ENCODE results near the gene SLC16A8.

The SLC16A8 gene

DNA sequence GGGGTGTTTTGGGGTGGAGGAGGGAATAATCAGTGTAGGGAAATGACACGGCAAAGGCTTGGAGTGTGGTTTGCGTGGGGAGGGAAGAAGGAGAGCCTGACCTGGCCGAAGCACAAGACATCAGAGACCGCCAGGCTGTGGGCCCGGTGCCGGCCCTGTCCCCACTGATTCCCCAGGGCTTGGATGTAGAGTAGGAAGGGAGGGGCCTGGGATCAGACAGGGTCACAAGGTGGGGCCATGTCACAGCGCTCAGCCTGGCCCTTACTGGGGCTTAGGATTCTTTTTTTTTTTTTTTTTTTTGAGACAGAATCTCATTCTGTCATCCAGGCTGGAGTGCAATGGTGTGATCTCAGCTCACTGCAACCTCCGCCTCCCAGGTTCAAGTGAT, 17.0 kb downstream of the SLC16A8 start:
- Mint-ChIP-seq H3K9me3 (no peaks in the 10 kb centered on the region), H3K27me3 (ENCODE audit: low read depth) (no peaks in the 10 kb centered on the region), H3K36me3 (ENCODE audit: low read depth) (no peaks in the 10 kb centered on the region), H3K4me3 (no peak overlapping the region), H3K27ac (no peak overlapping the region), H3K4me1 (ENCODE audit: low read depth) (no peaks in the 10 kb centered on the region)
- DNase-seq (ENCODE audit: low spot score): no peak

DNA sequence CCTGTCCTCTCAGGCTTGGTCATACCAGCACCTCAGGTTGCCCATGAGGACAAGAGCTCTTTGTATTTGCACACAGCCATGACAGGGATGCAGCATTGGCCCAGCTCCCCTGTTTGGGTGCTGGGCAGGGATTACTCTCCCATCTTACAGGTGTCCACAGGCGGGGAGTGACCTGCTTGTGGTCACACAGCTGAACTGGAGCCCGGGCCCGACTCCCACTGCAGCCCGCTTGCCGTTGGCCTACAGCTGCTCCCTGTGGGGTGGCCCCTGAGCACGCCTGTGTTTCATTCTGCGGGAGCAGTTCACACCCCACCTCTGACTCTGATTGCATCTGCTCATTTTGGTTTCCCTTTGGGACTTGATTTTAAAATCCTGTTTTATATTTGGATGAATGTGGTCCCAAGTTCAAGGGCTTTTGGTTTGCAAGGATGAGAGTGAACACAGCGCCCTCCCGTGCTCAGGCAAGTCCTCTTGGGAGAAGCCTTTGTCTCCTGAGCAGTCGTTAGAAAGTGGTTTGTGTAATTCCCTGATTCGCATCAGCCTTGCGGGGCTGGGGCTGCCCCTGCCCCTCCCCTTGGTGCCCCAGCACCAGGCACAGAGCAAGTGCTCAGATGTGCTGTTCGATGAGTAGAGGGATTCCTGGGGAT, 17.5 kb downstream of the SLC16A8 start:
- H3K27ac Mint-ChIP-seq: no peak overlapping the region
- no peaks in the 10 kb centered on the region for H3K4me1 Mint-ChIP-seq (ENCODE audit: low read depth)
- no peaks in the 10 kb centered on the region for H3K27me3 Mint-ChIP-seq (ENCODE audit: low read depth)
- no peaks in the 10 kb centered on the region for H3K36me3 Mint-ChIP-seq (ENCODE audit: low read depth)
- DNase-seq (ENCODE audit: low spot score): no peak
- H3K4me3 Mint-ChIP-seq: no peak overlapping the region
- H3K9me3 Mint-ChIP-seq: no peaks in the 10 kb centered on the region

DNA sequence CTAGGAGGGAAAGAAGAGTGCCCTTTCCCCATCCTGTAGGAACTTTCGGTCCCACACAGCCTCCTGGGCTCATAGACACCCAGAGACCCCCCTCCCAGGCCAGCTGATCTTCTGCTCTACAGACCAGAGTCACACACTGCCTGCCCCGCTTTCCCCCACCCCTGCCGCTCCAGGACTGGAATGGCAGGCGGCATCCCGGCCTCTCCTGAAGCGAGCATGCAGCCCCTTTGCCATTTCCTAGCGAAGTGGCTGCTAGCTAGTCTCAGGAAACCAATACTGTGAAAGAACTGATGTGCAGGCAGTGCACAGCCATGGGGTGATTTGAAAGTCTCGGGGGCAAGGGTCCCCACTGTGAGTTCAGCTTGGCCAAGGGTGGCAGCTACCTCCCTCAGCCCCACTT, 18.4 kb downstream of the SLC16A8 start:
- no peaks in the 10 kb centered on the region for H3K4me1 Mint-ChIP-seq (ENCODE audit: low read depth)
- no peak for DNase-seq (ENCODE audit: low spot score)
- no peaks in the 10 kb centered on the region for H3K36me3 Mint-ChIP-seq (ENCODE audit: low read depth)
- no peak overlapping the region for H3K4me3 Mint-ChIP-seq
- H3K27ac Mint-ChIP-seq: no peak overlapping the region
- no peaks in the 10 kb centered on the region for H3K9me3 Mint-ChIP-seq
- no peaks in the 10 kb centered on the region for H3K27me3 Mint-ChIP-seq (ENCODE audit: low read depth)

DNA sequence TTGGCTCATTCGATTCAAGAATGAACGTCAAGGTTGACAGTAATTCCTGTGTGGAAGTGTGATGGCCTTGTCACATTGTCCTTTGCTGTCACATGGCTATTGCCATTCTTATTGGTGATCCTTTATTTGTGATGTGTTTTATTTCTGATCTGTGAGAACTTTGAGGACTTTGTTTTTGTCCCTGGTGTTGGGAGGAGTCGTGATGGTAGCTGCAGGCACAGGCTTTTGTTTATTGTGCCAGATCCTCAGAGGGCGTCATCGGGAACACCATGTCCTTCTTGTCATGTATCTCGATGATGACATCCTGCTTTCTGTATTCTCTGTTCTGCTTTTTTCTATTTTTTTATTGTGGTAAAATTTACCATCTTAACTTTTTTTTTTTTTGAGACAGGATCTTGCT, 21.2 kb downstream of the SLC16A8 start:
- H3K36me3 Mint-ChIP-seq (ENCODE audit: low read depth): peaks cover 2% of the 10 kb centered on the region

DNA sequence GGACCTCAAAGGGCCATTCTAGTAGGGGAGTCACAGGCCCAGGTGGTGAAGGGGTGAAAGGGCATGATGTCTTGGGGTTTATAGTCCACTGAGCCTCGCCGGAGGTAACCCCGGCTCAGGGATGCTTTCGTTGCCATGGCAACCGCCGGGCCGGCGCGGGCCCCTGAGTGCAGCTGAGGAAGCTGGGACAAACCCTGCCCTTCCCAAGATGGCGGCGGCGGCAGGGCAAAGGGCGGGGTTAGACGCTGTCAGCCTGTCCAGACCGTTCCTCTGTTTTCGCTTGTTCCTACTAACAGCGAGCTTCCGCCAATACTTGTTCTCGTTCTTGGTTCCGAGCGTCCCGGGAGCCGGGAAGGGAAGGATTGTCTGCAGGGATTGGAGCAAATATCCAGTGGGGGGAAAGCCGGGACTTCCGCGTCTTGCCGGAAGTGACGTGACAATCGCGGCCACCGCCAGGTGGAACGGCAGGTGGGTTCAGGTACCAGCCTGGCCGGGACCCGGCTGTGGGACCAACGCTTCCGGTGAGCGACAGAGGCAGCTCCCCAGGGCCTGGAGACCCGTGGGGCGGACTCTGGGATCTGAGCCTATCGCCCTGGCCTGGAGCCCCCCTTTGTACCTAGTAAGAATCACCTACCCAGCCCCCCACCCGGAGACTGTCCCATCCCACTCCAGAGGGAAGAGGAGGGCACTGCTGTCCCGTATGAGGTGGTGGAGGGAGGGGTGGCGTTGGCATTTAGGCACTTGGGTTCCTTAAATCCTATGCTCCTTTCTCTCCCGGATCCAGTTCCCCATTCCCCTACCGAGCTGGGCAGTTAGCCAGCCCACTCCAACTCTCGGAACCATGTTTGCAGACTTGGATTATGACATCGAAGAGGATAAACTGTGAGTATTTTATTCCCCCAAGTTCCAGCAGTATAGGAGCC, 26.8 kb downstream of the SLC16A8 start, which contains the start of gene PICK1:
TSS of gene PICK1 (plus strand) at position 436 of the 923 bp plus-strand sequence. CDS start at position 842, 406 bp downstream.
- H3K27ac Mint-ChIP-seq: peak within 1 kb of the TSS; percentile 94
- peaks cover 2% of the 10 kb centered on the region for H3K27me3 Mint-ChIP-seq (ENCODE audit: low read depth)
- no peaks in the 10 kb centered on the region for H3K9me3 Mint-ChIP-seq
- peak within 1 kb of the TSS; percentile 93 for H3K4me3 Mint-ChIP-seq
- peaks cover 13% of the 10 kb centered on the region for H3K4me1 Mint-ChIP-seq (ENCODE audit: low read depth)
- peaks cover 2% of the 10 kb centered on the region for H3K36me3 Mint-ChIP-seq (ENCODE audit: low read depth)
- peak; percentile 61 for DNase-seq (ENCODE audit: low spot score)

More for the DNA sequence above, 21.2 kb downstream of the SLC16A8 start:
- DNase-seq (ENCODE audit: low spot score): no peak
- Mint-ChIP-seq H3K4me1 (ENCODE audit: low read depth) (peaks cover 5% of the 10 kb centered on the region), H3K27ac (no peak overlapping the region), H3K9me3 (no peaks in the 10 kb centered on the region), H3K27me3 (ENCODE audit: low read depth) (no peaks in the 10 kb centered on the region), H3K4me3 (no peak overlapping the region)

DNA sequence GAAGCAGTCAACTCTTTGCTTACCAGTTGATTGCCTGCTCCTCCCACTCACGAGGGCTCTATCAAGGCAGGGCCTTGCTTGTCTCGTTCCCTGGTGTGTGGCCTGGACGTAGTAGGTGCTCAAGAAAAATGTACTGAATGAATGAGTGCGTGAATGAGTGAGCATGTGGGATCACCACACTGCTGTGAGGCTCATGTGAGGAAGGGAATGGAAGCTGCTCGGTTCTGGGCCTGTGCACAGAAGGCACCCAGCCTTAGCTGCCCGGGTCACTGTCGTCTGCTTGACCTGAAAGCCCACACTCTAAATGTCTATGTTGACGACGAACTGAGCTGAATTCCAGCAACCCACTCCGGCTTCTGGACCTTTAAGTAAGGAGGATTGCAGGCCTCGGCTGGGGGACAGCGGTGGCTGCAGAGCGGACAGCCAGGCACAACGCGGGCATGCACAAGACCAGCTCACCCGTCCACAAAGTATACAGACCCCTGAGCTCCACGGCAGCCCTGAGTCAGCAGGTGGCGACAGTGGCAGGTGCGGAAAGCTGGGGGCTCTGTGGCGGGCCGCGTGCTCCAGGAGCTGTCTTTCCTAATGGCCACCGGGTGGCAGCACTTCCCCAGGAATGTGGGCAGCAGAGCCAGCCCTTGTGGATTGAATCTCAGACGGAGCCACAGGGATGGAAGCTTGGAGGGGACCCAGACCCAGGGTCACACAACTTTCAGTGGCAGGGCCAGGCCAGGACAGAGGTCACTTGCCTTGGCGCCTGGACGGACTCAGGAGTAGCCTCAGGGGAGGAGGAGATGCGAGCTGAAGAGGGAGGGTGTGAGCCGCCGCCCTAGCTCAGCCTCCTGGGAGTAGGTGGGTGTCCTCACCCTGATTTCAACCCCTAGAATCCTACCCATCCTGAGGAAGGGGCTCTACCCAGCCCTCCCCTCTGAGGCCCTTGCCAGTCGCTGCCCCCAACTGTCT, 31.8 kb downstream of the SLC16A8 start:
- DNase-seq (ENCODE audit: low spot score): peak; percentile 62
- Mint-ChIP-seq H3K27me3 (ENCODE audit: low read depth) (peaks cover 4% of the 10 kb centered on the region), H3K9me3 (no peaks in the 10 kb centered on the region), H3K27ac (no peak overlapping the region), H3K4me1 (ENCODE audit: low read depth) (peaks cover 6% of the 10 kb centered on the region), H3K36me3 (ENCODE audit: low read depth) (no peaks in the 10 kb centered on the region), H3K4me3 (no peak overlapping the region)

DNA sequence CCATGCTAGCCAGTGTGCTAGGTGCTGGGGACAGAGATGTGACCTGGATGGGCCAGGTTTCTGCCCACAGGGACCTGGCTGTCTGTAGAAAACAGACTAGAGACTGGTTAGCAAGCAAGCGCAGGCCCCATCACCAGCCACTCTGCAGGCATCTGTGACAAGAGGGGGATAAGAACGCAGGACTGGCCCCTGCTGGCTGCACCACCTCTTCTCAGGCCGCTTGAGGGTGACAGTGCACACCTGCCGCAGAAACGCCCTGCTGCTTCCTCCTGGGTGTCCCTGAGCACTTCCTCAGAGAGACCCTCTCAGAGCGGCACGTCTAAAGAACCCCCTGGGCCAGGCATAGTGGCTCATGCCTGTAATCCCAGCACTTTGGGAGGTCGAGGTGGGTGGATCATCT, 32.7 kb downstream of the SLC16A8 start:
- H3K9me3 Mint-ChIP-seq: no peaks in the 10 kb centered on the region
- H3K27me3 Mint-ChIP-seq (ENCODE audit: low read depth): peaks cover 8% of the 10 kb centered on the region
- H3K36me3 Mint-ChIP-seq (ENCODE audit: low read depth): no peaks in the 10 kb centered on the region
- H3K4me1 Mint-ChIP-seq (ENCODE audit: low read depth): no peaks in the 10 kb centered on the region
- no peak overlapping the region for H3K27ac Mint-ChIP-seq
- DNase-seq (ENCODE audit: low spot score): no peak
- no peak overlapping the region for H3K4me3 Mint-ChIP-seq

DNA sequence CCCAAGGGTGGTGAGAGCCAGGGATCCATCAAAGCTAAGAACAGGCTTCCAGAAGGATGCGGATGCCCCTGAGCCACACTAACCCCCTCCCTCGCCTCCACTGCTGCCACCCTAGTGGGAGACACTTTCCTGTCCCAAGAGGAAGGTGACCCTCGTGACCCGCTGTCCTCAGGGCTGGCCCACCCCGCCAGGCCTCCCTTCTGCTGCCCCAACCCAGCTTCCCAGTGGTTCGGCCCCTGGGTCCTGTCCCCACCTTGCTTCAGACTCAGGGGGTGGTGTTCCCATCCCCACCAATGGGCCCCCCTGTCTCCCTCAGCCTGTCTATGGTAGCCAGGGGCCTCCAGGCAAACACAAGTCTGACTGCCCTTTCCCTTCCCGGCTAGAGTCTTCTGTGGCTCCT, 33.3 kb downstream of the SLC16A8 start:
- no peak overlapping the region for H3K27ac Mint-ChIP-seq
- H3K4me1 Mint-ChIP-seq (ENCODE audit: low read depth): no peaks in the 10 kb centered on the region
- peaks cover 8% of the 10 kb centered on the region for H3K27me3 Mint-ChIP-seq (ENCODE audit: low read depth)
- no peak overlapping the region for H3K4me3 Mint-ChIP-seq
- H3K9me3 Mint-ChIP-seq: no peaks in the 10 kb centered on the region
- no peak for DNase-seq (ENCODE audit: low spot score)
- H3K36me3 Mint-ChIP-seq (ENCODE audit: low read depth): no peaks in the 10 kb centered on the region

DNA sequence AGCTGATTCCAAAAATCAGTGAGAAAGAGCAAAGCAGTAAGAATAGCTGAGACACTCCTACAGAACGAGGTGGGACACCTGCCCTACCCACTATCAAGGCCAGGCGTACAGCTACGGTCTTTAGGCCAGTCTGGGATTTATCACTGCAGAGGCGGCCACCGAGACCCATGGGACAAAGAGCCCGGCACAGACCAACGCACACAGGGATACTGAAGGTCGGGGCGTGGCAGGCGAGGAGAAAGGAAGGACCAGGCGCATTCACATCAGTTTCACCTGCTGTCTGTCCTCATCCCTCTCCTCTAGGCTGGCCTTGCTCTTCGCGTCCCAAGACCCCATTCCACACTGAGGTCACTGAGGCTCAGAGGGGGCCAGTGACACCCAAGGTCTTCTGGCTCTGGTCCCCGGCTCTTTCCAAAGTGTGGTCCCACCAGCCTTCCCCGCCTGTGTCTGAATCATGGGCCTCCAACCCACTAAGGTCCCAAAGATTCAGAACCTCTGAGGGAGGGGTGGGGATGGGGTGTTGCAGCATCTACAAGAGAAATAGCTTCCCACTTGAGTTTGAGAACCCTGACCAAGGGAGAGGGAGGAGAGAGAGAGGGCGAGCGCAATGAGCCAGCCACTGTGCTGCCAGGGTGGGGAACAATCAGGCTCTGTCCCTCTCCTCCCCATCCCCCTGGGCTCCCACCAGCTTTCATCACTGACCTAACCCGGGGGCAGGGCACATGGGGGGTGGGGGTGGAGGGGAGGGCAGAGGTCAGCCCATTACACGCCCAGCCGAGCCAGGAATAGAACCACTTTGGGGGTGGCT, 34.0 kb downstream of the SLC16A8 start:
- no peak overlapping the region for H3K27ac Mint-ChIP-seq

DNA sequence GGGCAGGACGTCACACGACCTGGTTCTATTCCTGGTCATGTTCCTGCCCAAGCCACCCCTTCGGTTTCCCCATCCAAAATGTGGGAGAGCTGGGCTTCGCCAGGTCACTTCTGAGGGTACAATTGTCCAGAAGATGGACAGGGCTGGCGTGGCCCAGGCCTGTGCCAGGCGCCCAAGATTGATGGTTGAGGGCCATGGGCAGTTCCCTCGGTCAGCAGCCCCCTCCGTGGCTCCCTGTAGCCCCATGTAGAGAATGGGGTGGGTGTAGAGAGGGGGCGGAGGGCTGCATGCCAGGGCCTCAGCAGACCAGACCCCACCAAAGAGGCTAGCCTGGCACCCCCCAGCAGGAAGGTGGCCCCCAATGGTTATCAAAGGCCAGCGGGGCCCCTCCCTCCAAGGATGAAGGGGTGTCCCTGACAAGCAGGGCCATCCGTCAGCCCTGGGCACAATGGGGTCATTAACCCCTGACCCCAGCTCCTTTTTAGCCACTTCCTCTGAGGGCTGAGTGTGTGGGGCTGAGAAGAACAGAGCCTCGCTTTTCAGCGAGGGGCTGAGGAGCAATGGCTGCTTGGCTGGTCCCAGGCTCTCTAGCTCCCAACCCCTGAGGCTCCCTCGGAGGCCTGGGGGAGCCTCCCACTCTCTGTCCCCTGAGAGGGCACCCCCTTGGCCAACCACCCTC, 37.8 kb downstream of the SLC16A8 start:
- H3K4me1 Mint-ChIP-seq (ENCODE audit: low read depth): no peaks in the 10 kb centered on the region
- peaks cover 8% of the 10 kb centered on the region for H3K27me3 Mint-ChIP-seq (ENCODE audit: low read depth)
- no peak overlapping the region for H3K27ac Mint-ChIP-seq
- no peak for DNase-seq (ENCODE audit: low spot score)
- no peaks in the 10 kb centered on the region for H3K9me3 Mint-ChIP-seq
- no peak overlapping the region for H3K4me3 Mint-ChIP-seq
- H3K36me3 Mint-ChIP-seq (ENCODE audit: low read depth): no peaks in the 10 kb centered on the region

More for the DNA sequence above, 34.0 kb downstream of the SLC16A8 start:
- Mint-ChIP-seq H3K27me3 (ENCODE audit: low read depth) (peaks cover 5% of the 10 kb centered on the region), H3K36me3 (ENCODE audit: low read depth) (no peaks in the 10 kb centered on the region), H3K4me1 (ENCODE audit: low read depth) (no peaks in the 10 kb centered on the region), H3K4me3 (no peak overlapping the region), H3K9me3 (no peaks in the 10 kb centered on the region)
- DNase-seq (ENCODE audit: low spot score): no peak

DNA sequence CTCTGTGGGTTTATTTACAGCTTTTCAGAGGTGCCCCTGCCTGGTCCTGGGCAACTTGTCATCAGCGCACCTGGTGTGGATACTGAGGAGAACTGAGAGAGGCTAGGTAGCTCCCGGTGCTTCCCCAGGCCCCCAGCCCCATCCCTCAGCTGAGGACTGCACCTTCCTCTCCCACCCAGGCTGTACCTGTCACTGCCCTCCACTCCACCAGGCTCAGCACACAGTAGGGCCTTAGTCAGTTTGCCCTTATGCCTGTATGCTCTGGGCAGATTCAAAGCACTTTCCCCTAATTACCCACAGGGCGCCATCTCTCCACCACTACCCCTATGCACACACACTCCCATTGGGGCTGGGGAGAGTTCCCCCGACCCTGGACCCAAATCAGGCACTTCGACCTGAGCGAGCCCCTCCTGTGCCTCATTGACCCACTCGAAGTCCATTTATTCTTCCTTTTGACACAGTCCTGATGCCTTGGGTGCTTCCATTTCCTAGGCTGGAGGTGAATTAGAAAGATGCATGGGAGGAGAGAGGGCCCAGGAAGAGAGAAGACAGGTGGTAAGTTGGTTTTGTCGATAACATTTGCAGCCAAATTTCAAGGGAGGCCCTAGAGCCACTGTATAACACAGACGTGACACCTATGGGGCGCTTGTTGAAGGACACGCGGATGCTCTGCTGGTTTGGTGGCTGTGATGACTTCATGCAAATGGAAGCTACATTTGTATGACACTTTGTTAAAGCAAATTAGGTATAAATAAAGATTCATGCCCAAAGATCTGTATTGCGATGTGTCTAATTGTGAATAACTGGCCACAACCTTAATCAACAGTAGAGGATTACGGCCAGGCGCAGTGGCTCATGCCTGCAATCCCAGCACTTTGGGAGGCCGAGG, 40.6 kb downstream of the SLC16A8 start:
- Mint-ChIP-seq H3K36me3 (ENCODE audit: low read depth) (no peaks in the 10 kb centered on the region), H3K4me3 (no peak overlapping the region), H3K27ac (no peak overlapping the region), H3K4me1 (ENCODE audit: low read depth) (no peaks in the 10 kb centered on the region), H3K27me3 (ENCODE audit: low read depth) (peaks cover 6% of the 10 kb centered on the region), H3K9me3 (no peaks in the 10 kb centered on the region)
- DNase-seq (ENCODE audit: low spot score): no peak

DNA sequence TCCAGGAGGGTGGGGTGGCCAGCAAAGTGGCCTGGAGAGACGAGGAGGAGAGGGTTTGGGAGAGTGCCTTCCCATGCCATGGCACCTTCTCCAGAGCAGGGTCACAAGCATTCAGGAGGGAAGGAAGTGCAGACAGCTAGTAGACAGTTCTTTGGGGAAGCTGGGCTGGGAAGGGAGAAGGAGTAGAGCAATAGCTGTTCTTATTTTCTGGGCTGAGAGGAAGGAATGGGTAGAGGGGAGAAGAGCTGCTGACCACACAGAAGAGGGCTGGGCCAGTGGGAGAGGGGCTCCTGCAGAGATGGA, 41.5 kb downstream of the SLC16A8 start:
- Mint-ChIP-seq H3K4me3 (no peak overlapping the region), H3K4me1 (ENCODE audit: low read depth) (no peaks in the 10 kb centered on the region), H3K27ac (no peak overlapping the region), H3K9me3 (no peaks in the 10 kb centered on the region), H3K36me3 (ENCODE audit: low read depth) (no peaks in the 10 kb centered on the region), H3K27me3 (ENCODE audit: low read depth) (peaks cover 6% of the 10 kb centered on the region)
- no peak for DNase-seq (ENCODE audit: low spot score)
